DOHH2 (cell line): ENCODE measurements around the gene TUBA4A.

ENCODE experiments used
- EZH2phosphoT487 ChIP-seq: fragments of 200-600 bp; sonication (generic); IDR thresholded peaks from 2 replicates; pipeline ENCODE4 v1.6.1; 2017; ENCODE audit warnings: borderline replicate concordance, mild to moderate bottlenecking, antibody characterized with exemption, low read length, moderate library complexity, mixed read lengths
- TF ChIP-seq, protein P1 (sequence below): fragments of 200-600 bp; sonication (generic); IDR thresholded peaks from one replicate; pipeline ENCODE4 v1.5.1; 2014; ENCODE audit warnings: antibody characterized with exemption, mild to moderate bottlenecking, low read depth, low read length; ENCODE audit not compliant: poor library complexity, severe bottlenecking

DNA sequence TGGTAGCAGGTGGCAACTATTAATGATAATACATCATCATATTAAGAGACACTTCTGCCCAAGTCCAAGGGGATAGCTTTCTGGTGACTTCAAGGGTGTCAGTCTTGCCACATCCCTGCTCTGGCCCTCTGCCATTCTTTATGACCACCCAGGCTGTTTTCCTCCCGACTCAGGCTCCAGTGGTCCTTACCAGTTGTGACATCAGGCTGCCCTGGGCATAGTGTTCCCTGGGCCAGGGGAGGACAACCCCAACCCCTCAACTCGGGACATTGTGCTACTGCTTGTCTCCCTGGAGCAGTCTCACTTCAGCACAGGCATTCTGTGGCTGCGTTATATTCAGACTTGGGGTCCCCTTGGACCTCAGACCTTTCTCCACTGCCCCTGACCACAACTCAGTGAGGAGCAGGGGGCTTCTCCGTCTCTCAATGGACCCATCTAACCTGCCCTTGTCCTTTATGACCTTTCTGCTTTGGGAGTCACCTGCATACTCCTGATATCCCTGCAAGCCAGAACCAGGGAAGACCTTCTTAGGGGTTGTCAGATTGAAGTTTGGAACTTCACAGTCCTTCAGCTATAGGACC, 38.3 kb upstream of the TUBA4A start:
- TF ChIP-seq, protein P1, sequence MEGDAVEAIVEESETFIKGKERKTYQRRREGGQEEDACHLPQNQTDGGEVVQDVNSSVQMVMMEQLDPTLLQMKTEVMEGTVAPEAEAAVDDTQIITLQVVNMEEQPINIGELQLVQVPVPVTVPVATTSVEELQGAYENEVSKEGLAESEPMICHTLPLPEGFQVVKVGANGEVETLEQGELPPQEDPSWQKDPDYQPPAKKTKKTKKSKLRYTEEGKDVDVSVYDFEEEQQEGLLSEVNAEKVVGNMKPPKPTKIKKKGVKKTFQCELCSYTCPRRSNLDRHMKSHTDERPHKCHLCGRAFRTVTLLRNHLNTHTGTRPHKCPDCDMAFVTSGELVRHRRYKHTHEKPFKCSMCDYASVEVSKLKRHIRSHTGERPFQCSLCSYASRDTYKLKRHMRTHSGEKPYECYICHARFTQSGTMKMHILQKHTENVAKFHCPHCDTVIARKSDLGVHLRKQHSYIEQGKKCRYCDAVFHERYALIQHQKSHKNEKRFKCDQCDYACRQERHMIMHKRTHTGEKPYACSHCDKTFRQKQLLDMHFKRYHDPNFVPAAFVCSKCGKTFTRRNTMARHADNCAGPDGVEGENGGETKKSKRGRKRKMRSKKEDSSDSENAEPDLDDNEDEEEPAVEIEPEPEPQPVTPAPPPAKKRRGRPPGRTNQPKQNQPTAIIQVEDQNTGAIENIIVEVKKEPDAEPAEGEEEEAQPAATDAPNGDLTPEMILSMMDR: no peak
- no peak for TF ChIP-seq EZH2phosphoT487
